ENCODE results near the gene STAT4.
A peak's percentile ranks its signal among the peaks of the same experiment; 100 is the strongest.

The STAT4 gene, protein sequence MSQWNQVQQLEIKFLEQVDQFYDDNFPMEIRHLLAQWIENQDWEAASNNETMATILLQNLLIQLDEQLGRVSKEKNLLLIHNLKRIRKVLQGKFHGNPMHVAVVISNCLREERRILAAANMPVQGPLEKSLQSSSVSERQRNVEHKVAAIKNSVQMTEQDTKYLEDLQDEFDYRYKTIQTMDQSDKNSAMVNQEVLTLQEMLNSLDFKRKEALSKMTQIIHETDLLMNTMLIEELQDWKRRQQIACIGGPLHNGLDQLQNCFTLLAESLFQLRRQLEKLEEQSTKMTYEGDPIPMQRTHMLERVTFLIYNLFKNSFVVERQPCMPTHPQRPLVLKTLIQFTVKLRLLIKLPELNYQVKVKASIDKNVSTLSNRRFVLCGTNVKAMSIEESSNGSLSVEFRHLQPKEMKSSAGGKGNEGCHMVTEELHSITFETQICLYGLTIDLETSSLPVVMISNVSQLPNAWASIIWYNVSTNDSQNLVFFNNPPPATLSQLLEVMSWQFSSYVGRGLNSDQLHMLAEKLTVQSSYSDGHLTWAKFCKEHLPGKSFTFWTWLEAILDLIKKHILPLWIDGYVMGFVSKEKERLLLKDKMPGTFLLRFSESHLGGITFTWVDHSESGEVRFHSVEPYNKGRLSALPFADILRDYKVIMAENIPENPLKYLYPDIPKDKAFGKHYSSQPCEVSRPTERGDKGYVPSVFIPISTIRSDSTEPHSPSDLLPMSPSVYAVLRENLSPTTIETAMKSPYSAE

DNA sequence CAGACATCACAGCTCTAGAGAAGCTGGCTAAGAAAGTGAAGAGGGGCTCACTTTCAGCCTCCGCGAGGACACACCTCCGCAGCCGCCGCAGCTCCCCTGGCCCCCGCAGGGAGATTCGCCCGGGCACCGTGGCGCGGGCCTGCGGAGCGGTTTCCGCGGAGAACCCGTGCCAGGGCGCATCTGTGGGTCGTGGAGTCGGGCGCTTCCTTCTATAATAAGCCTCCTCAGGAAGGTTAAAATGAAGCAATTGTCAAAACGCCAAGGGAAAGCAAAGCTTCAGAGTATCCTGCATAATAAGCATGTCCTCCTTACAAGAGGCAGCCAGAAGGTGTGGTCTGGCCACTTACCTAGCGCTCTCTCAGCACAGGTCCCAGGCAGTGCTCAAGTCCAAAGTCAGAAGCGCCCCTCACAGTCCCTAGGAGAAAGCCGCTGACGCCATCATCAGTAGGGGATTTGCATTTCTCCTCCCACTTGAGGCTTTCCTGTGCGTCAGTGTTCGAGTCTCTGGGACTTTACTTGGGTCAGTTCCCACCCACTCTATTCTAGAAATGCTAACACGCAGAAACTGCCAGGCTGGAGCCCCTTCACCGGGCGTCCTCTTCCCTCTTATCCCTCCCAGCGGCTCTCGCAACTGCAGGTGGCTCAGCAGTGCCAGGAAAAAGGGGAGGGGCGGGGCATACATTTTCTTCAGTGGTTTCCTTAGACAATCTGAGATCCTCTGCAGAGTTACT, at the start of gene STAT4:
STAT4 (minus strand) TSS at position 395 of the 731 bp plus-strand sequence. CDS start 2,791 bp downstream, outside the sequence.
- DNase-seq, result peak; percentile 90

GRCh38 chr2:191199929-191200512, 49.2 kb upstream of the STAT4 start:
- DNase-seq, result no peak

DNA sequence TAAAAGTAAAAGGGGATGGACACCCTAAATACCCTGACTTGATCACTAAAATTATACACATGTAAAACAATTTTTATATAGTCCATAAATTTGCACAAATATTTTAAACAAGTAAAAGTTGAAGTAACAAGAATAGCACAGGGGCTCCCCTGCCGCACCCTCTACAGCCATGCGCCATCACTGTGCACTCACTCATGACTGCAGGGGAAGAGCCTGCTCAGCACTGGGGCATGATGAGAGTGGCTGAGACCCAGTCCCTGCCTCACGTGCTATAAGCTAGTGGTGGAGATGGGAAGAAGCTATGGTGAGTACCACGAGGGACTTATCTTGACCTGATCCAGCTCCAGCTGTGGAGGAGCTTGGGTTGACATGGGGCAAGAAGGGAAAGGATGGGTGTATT, 47.5 kb upstream of the STAT4 start:
- no peak for DNase-seq

- DNase-seq, result no peak
Observed at GRCh38 chr2:191197096-191197495, 46.3 kb upstream of the STAT4 start.

GRCh38 chr2:191195021-191195420, 44.2 kb upstream of the STAT4 start:
- DNase-seq, result no peak

GRCh38 chr2:191190861-191191552, 40.2 kb upstream of the STAT4 start:
- DNase-seq, result no peak

DNA sequence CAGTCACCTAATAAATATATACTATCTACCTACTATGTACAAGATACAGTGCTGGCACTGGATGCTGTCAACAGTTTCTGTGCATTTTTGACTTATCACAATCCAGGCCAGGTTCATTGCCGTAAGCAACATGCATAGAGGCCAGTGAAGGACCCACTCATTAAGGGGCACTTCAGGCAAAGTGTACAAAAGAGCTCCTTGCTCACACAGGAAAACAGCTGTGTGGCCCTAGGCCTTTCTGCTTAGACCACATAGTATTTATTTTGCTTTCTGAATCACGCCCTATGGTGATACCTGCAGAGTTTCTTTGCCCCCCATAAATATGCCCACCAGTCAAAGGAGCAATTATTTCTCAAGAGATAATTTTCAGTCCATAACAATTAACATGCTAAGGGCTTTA, 39.6 kb upstream of the STAT4 start:
- DNase-seq, result no peak

DNA sequence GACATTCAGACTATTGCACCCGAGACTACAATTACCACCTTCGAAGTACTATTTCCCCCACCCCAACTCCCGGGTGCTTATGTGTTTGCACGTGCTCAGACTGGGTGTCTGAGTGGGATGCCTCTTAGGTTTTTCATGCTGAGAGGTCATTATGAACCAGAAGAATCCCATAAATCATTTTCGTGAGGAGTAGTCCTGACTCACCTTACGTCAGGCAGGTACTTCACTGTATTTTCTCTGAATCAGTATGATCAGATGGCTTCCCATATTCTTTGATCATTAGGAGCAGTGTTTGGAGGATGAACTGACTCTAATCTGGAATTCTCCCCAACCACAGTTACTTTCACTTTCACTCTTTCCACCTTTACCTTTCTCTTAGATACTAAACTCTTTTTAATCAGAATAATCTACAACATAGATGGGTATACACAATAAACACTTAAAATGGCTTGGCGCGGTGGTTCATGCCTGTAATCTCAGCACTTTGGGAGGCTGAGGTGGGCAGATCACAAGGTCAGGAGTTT, 38.4 kb upstream of the STAT4 start:
- no peak for DNase-seq

GRCh38 chr2:191188550-191189093, 37.8 kb upstream of the STAT4 start:
- no peak for DNase-seq

DNA sequence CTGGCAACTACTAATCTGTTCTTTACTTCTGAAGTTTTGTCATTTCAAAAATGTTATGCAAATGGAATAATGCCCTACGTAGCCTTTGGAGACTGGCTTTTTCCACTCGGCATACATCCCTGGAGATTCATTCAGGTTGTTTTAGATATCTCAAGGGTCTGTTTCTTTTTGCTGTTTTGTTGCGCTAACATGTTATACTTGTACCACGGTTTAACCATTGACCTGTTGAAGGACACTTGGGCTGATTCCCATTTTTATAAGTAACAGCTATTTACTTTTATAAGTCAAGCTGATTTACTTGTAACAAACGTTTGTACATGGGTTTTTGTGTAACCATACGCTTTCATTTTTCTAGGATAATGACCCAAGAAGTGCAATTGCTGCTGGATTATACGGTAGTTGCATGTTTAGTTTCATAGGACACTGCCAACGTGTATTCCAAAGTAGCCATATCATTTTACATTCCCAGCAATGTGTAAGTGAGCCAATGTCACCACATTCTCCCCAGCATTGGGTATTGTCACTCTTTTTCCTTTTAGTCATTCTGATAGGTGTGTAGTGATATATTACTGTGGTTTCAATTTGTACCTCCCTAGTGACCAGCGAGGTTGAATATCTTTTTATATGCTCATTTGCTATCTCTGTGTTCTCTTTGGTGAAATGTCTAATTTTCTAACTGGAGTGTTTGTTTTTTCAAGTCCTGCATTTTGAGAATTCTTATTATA, 36.5 kb upstream of the STAT4 start:
- DNase-seq, result no peak

DNA sequence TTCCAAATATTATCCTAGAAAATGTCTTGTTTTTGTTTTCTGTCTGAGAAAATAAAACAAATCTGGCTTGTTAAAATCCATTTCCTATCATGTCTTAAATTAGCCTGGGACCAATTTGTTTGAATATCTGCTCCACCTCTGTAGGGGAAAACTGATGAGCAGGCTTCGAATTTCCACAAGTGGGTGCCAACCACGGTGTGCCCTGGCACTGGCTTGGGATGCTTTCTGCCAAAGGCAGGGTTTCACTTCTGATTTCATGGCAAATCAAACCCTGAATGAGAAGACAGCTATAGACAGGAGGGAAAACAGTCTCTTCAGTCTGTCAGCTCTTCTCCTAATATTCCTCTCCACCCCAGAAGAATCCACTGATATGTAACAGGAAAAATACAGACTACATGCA, 33.7 kb upstream of the STAT4 start:
- no peak for DNase-seq

DNA sequence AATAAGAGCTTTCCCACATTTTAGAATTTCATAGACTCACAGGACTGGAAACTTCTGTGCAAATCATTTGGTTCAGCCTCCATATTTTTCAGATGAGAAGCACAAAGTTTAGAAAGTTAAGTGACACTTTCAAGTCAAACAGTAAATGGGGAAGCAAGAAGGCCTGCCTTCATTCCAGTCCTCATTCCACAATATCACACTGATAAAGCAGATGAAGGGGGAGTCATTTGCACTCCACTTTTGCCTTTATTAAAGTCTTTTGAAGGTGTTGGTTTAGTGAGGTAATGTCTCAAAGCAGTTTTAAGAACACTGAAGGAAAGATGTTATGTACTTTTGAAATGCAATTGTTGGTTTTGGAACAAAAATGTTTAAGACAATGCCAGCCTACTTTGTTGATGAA, 32.7 kb upstream of the STAT4 start:
- DNase-seq, result no peak

GRCh38 chr2:191183081-191183480, 32.3 kb upstream of the STAT4 start:
- DNase-seq, result no peak

GRCh38 chr2:191180713-191181112, 29.9 kb upstream of the STAT4 start:
- no peak for DNase-seq

DNA sequence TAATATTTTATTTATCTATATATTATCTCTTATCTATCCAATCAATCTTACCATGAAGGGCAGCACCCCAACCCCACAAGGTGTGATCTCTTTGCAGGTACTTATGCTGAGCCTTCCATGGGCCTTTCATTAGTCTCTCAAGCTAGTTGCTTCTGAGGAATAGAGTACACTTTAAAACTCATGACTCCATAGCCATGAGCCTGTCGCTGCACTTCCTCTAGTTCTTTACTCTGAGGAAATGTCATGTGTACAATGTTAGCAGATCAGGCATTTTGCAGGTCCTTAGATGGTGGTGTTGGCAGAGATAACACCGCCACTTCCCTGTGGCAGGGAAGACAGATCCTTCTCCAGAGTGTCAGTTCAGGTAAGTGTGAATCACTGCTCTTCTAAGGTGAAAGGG, 29.5 kb upstream of the STAT4 start:
- DNase-seq, result no peak

DNA sequence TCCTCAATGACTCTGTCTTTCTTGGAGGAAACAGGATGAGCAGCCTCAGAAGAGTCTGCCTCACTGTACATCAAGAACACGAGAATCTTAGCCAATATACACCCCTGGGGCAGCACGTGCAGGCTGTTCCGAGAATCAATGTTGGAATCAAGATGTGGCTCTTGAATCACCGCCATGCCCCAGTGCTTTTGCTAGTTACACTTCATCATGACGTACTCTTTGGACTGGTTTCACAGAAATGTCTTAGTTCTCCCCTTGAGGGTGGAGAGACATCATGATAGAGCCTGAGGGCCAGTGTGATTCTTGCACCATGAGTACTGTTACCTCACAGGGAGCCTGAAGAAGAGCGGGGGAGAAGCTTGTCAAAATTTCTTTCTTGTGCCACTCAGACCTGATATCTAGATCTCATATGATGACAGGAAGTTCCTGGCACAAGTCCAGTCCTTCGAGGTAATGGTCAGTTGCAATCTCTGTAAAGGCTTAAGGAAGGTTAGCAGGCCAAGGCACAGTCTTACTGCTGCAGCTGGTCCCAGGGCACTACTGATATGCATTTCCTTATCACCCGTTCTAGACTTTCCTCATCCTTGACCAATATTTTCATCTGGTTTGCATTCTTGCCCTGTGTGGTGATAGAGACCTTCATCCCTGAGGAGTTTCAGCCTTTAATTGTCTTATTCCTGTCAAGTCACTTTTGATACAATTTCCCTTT, 28.2 kb upstream of the STAT4 start:
- DNase-seq, result no peak

DNA sequence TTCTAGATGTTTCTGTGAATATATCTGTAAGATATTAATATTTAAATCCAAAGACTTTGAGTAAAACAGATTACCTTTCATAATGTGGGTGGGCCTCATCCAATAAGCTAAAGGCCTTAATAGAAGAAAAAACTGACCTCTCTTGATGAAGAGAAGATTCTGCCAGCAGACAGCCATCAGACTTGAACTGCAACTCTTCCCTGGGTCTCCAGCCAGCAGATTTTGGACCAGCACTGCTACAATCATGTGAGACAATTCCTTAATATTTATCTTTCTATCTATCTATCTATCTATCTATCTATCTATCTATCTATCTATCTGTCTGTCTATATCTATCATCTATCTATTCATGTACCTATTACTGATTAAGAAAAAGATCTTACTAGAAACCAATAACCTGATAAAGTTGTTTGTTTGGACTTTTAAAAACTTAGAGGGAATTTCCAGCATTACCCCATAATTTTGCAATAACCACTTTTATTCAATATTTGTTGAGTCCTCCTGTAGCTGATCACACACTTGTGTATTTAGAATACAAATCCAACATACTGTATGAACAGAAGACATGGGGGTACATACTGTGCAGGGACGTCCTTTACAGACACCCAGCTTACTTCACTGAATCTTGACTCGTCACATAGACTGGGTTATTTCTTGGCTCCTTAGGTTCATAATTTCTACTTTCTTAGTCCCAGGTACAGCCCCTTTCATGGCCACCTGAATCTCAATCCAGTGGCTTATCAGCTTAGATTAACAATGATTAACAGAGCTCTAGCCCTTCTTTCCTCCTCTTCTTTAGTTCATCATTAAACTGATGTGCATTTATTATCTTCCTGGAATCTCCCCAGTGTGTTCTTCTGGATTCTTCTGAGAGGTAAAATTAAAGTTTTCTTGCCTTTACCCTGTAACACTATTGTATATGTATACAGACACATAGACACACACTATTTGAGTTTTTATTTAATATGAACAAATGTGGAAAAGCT, 27.2 kb upstream of the STAT4 start:
- DNase-seq, result no peak

GRCh38 chr2:191176801-191177438, 26.1 kb upstream of the STAT4 start:
- DNase-seq, result no peak

- no peak for DNase-seq
Observed at GRCh38 chr2:191176305-191176704, 25.5 kb upstream of the STAT4 start.

Data from CD4-positive, alpha-beta T cell treated with Interleukin-15 for 1 hour (primary cell).